Stimulated activated CD4-positive, alpha-beta T cell treated with anti-CD3 and anti-CD28 coated beads, Interleukin-12 subunit alpha, Interleukin-12 subunit beta, amount 100 ng/mL, for 48 hours (primary cell): ENCODE results near the gene NACA.
"Not testable (repeated sequence)": the region's sequence is repeated elsewhere in the genome, so short reads cannot be mapped to it uniquely, and the experiment has no call there.

ENCODE experiments used
- DNase-seq, 3 donors: peaks; one replicate each; pipeline ENCODE4 v3.0.0-alpha.2; 2020; ENCODE audit warnings: low read depth in 2 of 3, low spot score in 1 of 3

The NACA gene

GRCh38 chr12:56724972-56725722 is at the start of gene NACA:
Gene NACA, minus strand, starts transcription at chr12:56725299. Its CDS starts 778 bp downstream, at chr12:56724521.
- peak; percentile 97 to 99 (median 99) for DNase-seq

GRCh38 chr12:56773113-56773512 is 48.0 kb upstream of the NACA start:
- no peak for DNase-seq

DNA sequence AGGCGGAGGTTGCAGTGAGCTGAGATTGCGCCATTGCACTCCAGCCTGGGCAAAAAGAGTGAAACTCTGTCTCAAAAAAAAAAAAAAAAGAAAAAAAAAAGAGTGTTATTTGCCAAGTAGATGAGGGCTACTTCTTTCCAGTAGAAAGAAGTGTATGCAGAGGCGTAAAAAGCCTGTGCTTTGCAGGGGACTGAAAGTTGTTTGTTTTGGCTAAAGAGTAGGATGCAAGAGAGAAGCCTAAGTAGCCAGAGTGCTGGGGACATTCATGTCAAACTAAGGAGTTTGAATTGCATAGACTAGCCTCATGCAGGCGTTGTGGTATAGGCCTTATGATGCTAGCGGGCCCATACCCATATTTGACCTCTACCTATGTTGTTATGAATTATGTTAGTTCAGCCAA is 47.5 kb upstream of the NACA start:
- no peak for DNase-seq

GRCh38 chr12:56769868-56770267 is 44.8 kb upstream of the NACA start:
- DNase-seq: no peak

DNA sequence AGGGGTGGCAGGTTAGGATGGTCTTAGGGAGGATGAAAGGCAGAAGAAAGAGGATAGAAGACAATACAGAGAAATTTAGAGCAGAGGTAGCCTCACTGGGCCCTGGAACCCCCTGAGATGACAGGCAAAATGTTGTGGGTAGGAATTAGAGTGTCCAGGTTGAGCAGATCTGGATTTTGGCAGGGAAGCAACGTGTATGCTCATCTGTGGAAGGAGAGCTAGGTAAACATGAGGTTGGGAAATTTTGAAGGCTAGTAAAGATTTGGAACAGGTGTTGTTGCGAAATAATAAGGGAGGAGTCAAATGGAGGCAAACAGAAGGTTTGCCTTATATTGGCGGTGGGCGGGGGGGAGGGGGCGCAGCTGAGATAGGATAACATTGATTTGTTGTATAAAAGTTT is 43.3 kb upstream of the NACA start:
- no peak for DNase-seq

- no peak for DNase-seq
These were observed 41.4 kb upstream of the NACA start for GRCh38 chr12:56766535-56766934.

DNA sequence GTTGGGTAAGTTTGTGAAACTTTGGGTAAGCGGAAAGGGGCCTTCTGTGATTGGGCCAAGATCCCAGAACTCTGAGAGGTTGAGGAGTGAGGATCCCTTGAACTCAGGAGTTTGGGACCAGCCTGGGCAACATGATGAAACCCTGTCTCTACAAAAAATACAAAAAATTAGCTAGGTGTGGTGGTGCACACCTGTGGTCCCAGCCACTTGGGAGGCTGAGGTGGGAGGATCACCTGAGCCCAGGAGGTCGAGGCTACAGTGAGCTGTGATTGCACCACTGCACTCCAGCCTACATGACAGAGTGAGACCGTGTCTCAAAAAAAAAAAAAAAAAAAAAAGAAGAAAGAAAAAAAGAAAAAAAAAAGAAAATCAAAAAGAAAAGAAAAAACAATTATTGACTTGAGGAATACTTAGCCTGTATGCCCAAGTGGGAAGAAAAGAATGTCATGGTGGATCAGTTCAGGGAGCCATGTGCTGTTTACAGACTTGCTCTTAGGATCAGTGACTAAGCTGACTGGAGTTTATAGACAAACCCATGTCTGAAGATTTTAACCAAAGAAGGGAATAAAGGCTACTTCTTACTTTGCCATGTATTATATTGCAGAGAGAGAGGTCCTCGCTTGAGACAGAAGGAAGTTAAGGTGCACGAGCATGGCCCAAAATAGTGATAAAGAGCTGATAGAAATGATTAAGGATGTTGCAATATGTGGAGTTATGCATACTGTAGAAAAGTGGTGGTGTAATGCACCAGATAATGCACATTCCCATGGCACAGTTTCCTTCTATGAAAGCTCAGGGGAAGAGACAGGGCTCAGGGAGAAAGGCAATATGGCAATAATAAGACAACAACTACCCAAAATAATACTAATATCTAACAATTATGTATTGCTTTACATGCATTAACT is 38.9 kb upstream of the NACA start:
- DNase-seq: no peak

DNA sequence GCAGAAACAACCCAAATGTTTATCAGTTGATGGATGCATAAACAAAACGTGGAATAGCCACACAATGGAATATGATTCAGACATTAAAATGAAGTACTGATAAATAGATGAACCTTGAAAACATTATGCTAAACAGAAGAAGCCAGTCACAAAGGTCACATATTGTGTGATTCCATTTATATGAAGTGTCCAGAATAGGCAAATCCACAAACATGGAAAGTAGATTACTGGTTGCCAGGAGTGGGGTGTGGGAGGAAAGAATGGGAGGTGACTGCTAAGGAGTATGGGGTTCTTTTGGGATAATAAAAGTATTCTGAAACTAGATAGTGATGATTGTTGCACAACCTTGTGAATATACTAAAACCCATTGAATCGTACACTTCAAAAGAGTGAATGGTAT is 36.7 kb upstream of the NACA start:
- no peak for DNase-seq

GRCh38 chr12:56760460-56760859 is 35.4 kb upstream of the NACA start:
- no peak for DNase-seq

DNA sequence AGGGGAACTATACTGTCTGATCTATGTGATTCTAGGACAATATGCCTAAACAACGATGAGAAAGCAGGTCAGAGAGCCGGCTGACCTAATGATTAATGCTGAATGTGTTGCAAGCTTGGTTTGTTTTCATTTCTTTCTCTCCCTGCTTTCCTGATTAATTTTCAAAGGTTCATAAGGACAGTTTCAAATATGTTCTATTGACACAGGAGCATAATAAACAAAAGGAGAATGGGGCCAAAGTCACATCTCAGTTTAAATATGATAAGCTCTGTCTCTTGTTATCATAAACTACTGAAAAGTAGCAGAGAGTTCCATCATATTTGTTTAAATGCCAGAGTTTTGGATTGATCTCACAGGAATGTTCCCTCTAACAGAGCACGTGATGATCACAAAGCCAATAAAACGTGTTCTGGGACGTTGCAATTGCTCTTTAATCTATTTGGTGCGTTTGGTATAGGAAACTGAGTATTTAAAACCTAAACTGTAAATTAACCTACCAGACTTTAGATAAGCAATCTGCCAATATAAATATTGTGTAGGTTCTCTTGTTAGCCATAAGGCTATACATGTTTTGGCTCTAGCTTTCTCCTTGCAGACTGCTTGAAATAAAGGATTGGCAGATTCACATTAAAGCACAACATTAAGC is 34.3 kb upstream of the NACA start:
- DNase-seq: no peak

- no peak for DNase-seq
These were observed 33.7 kb upstream of the NACA start for GRCh38 chr12:56758728-56759262.

DNA sequence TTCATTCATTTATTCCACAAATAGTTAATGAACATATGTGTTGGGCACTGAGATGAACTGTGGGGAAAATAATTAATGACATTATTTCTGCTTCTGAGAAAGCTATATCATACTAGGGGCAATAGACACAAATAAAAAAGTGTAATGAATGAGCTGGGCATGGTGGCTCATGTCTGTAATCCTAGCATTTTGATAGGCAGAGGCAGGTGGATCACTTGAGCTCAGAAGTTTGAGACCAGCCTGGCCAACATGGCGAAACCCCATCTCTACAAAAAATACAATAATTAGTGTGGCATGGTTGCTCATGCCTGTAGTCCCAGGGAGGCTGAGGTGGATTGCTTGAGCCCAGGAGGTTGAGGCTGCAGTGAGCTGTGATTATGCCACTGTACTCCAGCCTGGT is 32.9 kb upstream of the NACA start:
- DNase-seq: not testable (repeated sequence)

GRCh38 chr12:56753566-56753965 is 28.5 kb upstream of the NACA start:
- no peak for DNase-seq

DNA sequence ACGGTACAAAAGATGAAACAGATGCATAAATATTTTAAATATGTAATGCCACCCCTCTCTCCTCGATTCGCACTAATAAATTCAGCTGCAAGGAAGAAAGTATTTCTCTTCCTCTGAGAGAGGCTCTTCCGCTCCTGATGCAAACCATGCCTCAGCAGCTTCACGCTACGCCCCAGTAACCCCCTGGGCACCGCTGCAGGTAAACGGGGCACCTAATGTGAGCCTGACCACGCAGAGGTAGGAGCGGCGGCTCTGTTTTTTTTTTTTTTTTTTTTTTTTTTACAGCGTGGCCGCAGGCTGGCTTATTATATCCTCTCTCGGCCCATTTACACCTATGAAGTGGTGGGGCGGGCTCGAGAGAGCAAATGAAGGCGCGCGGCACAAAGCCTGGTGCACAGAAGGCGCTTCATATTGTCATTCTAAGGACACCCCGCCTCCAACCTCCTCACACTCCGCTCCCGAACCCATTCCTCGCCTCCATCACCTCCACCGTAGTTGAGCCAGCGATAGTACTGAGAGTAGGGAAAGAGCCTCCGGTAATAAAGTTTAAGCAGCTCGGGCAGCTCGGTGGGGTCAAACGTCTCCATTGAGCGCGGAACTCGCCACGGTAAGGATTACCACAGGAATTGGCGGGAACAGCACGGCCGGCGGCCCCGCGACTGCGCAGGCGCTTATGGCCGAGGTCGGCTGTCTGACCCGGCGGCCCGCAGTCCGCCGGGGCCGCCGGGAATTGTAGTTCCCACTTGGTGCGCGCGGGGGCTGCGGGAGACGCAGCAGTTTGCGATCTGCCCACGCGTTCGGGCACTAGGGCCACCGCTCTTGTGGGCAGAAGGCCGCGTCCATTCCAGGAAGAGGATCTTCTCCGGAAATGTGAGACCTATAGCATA is 26.9 kb upstream of the NACA start, which contains the start of gene PRIM1:
Gene PRIM1, minus strand, starts transcription at position 612 of the 887 bp plus-strand sequence. Its CDS starts 25 bp downstream, at position 587.
- peak; percentile 82 to 88 (median 84) for DNase-seq

- not testable (repeated sequence) for DNase-seq
These were observed 25.5 kb upstream of the NACA start for GRCh38 chr12:56750596-56750995.

- DNase-seq: no peak
These were observed 24.8 kb upstream of the NACA start for GRCh38 chr12:56749853-56750252.

DNA sequence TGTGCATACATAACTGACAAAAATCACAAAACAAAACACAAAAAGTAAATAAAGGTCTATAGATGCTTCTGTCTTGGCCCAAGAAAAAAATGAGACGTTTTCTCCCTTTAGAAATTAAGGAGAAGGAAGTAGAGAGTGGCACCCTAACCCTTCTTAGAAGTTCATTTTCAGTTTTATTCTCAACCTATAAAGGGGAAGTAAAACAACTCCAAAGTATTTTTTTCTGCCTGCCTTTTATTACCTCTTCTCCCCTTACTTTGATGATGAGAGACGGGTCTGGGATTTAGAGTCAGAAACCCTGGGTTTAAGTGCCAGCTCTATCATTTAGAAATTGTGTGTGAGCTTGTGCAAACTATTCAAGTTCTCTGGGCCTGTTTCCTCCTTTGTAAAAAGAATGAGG is 24.3 kb upstream of the NACA start:
- no peak for DNase-seq

- DNase-seq: no peak
These were observed 3.2 kb upstream of the NACA start for GRCh38 chr12:56728139-56728861.

DNA sequence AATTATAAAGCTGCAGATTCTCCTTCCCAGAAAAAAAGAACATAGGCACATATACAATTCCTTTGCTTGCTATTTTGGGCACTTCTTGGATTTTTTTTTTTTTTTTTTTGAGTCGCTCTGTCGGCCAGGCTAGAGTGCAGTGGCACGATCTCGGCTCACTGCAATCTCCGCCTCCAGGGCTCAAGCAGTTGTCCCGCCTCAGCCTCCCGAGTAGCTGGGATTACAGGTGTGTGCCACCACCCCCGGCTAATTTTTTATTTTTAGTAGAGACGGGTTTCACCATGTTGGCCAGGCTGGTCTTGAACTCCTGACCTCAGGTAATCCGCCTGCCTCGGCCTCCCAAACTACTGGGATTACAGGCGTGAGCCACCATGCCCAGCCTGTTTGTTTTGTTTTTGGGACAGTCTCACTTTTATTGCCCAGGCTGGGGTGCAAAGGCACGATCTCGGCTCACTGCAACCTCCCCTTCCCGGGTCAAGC is 1.1 kb upstream of the NACA start:
- not testable (repeated sequence) for DNase-seq

DNA sequence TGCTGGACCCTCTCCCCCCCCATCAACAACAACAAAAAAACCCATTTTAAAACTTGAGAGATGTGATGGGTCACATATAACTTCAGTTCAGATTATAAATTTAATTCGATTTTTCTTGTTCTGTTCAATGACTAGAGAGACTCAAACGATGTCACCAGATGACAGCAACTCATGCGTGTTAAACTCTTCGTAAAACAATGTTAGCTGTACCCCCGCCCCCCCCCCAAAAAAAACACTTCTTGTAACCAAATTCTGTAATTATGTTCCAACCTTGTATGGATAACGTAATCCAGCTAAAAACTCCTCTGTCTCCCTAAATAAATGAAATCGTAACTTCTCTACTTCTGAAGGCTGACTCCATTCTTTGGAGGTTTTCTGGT is 614 bp upstream of the NACA start:
- no peak for DNase-seq
